HG03159 (cell line): ENCODE results near the gene VBP1.
"Not testable (repeated sequence)": the region's sequence is repeated elsewhere in the genome, so short reads cannot be mapped to it uniquely, and the experiment has no call there.

Experiments
- ATAC-seq: cut with Tn5 transposase; IDR thresholded peaks from one replicate; pipeline ENCODE4 v1.9.1; 2021; ENCODE audit warnings: mild to moderate bottlenecking, moderate library complexity; ENCODE audit not compliant: unreplicated experiment

The VBP1 gene

DNA sequence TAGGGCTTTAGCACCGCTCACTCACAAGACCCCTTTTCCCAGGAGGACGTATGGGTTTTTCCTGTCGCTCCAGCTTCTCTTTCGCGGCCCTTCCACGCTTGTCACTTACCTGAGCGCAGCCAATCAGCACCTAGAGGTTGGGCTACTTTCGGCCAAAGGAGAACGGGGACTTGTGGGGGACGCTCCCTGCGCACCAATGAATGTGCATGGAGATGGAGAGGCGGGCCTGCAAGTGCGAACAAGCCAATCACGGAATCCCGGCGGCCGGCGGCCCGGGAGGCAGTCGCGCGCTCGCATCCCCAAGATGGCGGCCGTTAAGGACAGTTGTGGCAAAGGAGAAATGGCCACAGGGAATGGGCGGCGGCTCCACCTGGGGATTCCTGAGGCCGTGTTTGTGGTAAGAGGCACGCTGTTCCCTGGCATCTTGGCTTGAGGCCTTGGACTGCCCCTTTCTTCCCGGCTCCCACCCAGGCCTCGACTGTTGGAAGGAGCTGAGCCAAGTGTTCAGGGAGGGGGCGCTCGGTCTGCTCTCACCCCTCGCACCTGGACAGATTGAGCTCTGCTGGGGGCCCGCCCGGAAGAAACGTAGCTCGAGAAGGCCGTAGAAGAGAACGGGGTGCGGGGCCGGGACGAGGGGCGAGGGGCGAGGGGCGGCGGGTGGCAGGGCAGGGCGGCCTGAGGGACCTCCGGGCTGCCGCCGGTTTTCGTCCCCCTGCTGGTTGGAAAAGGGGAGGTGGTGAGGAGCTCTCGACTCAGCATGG is at the start of gene VBP1:
TSS of gene VBP1 (plus strand) at position 282 of the 761 bp plus-strand sequence. CDS start at position 305, 23 bp downstream.
- ATAC-seq: peak; percentile 97

GRCh38 chrX:155169881-155170280 is 46.4 kb upstream of the VBP1 start:
- ATAC-seq: no peak

DNA sequence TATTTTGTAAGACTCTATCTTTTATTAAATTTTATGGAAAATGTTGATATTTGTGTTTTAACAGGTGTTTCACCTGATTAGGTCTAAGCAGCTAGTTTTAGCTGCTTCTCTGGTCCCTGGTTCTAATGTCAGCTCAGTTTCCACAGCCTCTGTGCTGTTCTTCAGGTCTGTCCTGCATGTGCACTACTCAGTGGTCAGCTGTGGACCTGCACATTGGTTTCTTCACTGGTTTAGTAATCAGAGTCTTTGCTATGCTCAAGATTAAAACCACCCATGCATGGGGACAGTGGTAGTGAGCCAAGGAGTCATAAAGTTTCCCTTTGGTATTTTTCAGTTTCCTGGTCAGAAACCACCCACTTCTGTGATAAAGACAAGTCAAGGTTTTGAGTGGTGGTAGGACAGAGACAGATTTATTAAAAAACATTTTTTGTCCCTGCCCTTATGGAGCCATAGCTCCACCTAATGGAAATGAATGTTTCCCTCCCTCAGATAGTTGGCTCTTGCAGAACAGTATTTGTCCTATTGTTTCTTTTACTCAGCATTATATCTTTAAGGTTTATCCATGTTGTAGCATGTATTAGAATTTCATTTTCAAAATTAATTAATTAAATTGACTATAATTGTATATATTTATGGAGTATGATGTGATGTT is 36.8 kb upstream of the VBP1 start:
- ATAC-seq: no peak

- no peak for ATAC-seq
Observed at GRCh38 chrX:155188786-155189185, 27.5 kb upstream of the VBP1 start.

DNA sequence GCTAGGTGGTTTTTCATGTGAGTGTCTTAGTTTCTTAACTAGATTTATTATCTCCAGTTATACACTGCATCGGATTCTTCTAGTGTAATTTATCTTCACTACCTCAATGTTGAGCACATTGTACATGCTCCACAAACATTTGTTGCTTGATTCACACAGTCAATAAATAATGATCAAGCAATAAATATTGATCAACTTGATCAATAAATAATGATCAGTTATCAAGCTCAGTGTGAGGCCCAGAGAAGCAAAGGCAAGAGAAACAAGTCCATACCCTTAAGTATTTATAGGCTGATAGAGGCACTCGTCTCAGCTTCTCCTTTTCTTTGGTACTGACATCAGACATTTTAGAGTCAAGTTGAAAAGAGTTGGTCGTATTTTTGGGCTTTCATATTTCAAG is 5.1 kb upstream of the VBP1 start:
- no peak for ATAC-seq

GRCh38 chrX:155213731-155214130 is 2.5 kb upstream of the VBP1 start:
- no peak for ATAC-seq

DNA sequence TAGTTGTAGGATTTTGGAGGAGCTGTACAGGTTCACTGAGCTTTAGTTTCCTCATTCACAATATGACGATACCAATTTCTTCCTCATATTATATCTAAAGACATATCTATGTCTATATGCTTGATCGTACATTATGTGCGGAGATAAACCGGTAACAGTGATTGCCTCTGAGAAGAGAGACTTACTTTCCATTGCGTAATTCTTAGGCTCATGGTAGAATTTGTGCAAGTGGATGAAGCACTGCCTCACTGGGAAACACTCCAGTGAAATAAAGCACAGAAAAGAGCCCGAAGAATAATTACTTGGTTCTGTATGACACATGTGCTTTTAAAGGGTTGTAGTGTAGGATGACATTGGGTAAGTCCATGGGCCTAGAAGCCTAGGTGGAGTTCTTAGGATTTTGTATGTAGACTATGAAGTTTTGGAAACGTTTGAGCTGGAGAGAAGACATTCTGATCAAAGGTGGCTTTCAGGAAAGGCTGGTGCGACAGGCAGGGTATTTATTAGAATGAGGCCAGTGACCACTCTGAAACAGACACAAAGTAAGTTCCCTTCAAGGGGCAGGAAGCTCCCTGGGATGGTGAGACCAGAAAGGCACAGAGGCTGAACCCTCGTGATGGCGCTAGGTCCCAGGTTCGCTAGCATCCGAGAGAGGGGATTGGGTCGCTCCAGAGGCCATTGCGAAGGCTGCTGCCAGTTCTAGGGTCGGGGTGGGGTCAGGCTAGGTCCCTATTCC is 649 bp upstream of the VBP1 start:
- peak; percentile 38 for ATAC-seq

DNA sequence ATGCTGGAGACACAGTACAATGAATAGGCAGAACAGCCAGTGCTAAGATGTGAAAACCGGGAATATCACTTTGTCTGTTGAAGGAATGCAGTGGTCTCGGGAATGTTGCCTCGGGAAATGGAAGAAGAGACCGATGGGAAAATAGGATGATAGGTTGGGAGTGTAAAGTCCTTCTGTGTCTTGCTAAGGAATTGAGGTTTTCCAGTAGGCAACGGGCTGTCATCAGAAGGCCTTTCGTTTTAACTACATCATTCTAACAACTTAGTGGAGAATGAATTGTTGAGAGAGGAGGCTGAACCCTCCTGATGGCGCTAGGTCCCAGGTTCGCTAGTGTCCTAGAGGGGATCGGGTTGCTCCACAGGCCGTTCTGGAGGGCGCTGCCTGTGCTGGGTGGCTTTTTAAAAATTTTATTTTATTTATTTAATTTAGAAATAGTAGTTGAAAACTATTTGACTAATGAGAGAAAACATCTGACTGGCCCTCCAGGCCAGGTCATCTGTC is 730 bp downstream of the VBP1 start:
- ATAC-seq: no peak

- no peak for ATAC-seq
Observed at GRCh38 chrX:155218777-155219176, 2.5 kb downstream of the VBP1 start.

GRCh38 chrX:155221351-155221750 is 5.1 kb downstream of the VBP1 start:
- ATAC-seq: no peak

GRCh38 chrX:155223746-155224145 is 7.5 kb downstream of the VBP1 start:
- ATAC-seq: not testable (repeated sequence)

- ATAC-seq: no peak
Observed at GRCh38 chrX:155225774-155226173, 9.5 kb downstream of the VBP1 start.

DNA sequence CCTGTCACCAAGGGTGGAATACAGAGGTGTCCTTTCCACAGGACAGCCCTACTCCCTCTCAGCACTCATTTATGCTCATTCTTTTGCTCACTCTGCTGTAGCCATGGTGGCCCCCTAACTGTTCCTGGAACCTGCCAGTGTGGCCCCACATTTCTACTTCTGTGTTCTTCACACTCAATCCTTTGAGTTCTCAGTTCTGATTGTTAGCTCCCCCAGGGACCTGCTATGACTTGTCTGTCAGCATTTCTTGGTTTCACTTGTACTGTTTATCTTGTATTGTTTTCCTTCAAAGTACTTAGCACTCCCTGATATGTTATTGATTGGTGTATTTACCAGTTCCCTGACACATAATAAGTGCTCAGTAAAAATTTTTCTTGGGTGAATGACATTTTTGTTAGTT is 14.9 kb downstream of the VBP1 start:
- peak; percentile 84 for ATAC-seq

- ATAC-seq: no peak
Observed at GRCh38 chrX:155235891-155236290, 19.6 kb downstream of the VBP1 start.

GRCh38 chrX:155237719-155238118 is 21.5 kb downstream of the VBP1 start:
- ATAC-seq: no peak

DNA sequence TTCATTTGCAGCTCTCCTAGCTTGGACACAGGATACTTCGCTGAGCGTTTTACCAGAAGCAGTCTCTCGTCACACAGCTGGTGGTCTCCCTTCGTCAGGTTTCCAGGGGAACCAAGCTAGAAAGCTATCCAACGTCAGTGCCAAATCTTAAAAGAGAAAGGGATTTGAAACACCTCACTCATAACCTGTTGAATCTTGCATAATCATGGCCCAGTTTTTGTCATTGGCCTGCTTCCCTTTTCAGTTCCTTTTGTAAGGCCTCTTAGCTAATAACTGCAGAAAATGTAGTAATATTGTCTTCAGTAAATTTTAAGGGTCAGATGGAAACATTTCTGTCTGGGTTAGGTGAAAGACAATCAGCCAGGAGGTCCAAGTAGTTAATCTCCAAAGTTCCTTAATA is 26.0 kb downstream of the VBP1 start:
- ATAC-seq: no peak

GRCh38 chrX:155246748-155247147 is 30.5 kb downstream of the VBP1 start:
- ATAC-seq: no peak

- no peak for ATAC-seq
Observed at GRCh38 chrX:155247497-155247896, 31.2 kb downstream of the VBP1 start.

GRCh38 chrX:155251391-155251790 is 35.1 kb downstream of the VBP1 start:
- no peak for ATAC-seq

DNA sequence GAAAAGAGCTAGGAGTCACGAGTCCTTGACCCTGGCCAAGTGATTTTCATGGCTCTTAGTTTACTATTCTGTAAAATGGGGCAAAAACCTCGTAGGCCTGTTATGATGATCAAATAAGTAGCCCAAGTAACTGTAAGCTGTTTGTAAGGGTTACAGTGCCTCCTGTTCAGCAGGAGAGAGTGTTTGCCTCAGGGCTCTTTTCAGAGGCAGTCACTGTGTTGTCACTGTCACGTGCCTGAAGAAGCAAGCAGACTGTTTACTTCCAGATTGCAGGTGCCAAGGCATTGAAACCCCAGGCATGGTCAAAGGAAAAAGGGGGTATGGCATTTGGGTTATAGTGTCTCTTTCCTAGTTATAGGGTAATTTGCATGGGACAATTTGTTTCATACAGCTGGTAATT is 43.5 kb downstream of the VBP1 start:
- ATAC-seq: no peak

- ATAC-seq: peak; percentile 6
Observed at GRCh38 chrX:155262970-155263754, 46.9 kb downstream of the VBP1 start.
